HFF-Myc (cell line): ENCODE data around the gene GRK3.

Source experiments
- DNase-seq: peaks from one replicate; pipeline ENCODE4 v3.0.0-alpha.2; 2011; ENCODE audit warnings: low read depth; ENCODE audit errors: extremely low read depth
- H3K4me3 ChIP-seq: replicated peaks from 2 replicates; pipeline ENCODE4 v1.5.1; 2011; ENCODE audit warnings: low read depth, mild to moderate bottlenecking, control low read depth, low read length
- TF ChIP-seq, protein P1 (sequence below): IDR thresholded peaks from 2 replicates; pipeline ENCODE4 v1.5.1; 2012; ENCODE audit warnings: mild to moderate bottlenecking, low read depth, low read length, control low read depth; ENCODE audit errors: missing control alignments

Gene GRK3

DNA sequence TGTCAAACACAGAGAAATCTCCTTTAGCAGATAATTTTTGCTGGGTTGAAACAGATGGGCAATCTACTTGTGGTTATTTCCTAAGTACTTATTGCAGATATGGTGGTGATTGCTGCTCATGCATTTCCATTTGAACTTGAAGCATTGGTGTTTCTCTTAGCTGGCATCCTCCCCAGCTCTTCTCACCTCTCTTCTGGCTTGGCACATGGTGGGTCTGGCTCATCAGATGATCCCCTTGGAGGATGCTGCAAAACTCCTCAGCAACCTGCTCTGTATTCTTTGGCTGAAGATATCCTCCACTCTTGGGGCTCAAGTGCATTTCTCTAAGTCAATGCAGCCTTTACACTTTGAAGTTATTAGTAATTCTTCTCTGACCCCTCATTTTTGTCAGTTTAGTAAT, 90.2 kb downstream of the GRK3 start:
- H3K4me3 ChIP-seq: no peak overlapping the region
- TF ChIP-seq, protein P1, sequence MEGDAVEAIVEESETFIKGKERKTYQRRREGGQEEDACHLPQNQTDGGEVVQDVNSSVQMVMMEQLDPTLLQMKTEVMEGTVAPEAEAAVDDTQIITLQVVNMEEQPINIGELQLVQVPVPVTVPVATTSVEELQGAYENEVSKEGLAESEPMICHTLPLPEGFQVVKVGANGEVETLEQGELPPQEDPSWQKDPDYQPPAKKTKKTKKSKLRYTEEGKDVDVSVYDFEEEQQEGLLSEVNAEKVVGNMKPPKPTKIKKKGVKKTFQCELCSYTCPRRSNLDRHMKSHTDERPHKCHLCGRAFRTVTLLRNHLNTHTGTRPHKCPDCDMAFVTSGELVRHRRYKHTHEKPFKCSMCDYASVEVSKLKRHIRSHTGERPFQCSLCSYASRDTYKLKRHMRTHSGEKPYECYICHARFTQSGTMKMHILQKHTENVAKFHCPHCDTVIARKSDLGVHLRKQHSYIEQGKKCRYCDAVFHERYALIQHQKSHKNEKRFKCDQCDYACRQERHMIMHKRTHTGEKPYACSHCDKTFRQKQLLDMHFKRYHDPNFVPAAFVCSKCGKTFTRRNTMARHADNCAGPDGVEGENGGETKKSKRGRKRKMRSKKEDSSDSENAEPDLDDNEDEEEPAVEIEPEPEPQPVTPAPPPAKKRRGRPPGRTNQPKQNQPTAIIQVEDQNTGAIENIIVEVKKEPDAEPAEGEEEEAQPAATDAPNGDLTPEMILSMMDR: no peak
- DNase-seq: no peak

DNA sequence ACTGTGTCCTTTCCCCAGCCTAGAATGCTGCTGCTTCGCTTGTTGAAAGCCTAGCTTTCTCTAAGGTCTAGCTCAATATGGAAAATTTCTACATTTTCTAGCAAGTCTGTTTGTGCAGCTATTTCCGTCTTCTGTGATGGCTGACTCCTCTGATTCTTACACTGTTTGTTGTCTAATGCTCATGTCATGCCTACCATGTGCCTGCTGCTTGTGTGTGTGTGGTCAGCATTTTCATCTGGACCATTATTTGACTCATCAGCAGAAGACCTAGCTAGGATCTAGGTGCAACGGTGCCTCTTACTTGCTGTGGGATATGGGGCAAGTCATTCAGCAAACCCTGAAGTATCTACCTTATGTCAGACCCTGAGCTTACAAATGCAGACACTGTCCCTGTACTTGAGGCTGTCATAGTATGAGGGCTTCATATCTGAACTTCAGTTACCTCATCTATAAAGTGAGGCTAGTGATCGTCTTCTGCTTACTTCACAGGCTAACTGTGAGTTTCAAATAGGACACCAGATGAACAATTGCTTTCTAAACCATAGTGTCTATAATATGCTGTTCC, 91.0 kb downstream of the GRK3 start:
- TF ChIP-seq, protein P1: no peak
- no peak overlapping the region for H3K4me3 ChIP-seq
- DNase-seq: no peak

DNA sequence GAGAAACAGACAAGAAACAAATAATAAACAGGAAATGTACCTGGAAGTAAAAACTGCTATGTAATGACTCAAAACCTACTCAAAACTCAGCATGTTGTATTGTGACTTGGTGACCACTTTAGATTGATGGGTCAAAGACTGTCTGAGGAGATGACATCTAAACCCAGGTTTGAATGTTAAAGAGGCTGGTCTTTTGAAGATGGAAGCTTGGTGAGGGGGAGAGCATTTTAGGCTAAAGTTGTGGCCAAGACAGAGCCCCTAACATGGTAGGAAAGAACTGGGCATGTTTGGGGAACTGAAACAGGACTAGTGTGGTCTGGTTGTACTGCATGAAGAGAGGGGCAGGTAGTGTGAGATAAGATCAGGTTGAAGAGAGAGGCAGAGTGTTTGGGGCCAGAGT, 92.2 kb downstream of the GRK3 start:
- no peak for DNase-seq
- no peak overlapping the region for H3K4me3 ChIP-seq
- TF ChIP-seq, protein P1: no peak

DNA sequence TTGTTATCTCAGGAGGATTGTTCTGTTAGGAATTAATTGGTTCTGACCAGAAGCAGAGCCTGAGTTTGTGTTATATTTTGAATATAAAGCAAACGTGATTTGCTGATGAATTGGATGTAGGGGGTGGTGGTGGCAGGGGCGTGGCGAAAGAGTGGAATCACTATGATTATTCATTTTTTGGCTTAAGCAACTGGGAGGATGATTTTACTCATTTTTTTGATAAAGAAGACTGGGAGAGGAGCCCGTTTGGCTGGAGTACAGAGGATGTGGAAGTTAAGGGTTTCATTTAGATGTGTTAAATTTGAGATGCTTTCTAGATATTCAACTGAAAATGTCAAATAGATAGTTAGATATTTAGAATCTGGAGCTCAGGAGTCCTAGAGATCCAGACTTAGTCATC, 94.2 kb downstream of the GRK3 start:
- DNase-seq: no peak
- H3K4me3 ChIP-seq: no peak overlapping the region
- TF ChIP-seq, protein P1: no peak

DNA sequence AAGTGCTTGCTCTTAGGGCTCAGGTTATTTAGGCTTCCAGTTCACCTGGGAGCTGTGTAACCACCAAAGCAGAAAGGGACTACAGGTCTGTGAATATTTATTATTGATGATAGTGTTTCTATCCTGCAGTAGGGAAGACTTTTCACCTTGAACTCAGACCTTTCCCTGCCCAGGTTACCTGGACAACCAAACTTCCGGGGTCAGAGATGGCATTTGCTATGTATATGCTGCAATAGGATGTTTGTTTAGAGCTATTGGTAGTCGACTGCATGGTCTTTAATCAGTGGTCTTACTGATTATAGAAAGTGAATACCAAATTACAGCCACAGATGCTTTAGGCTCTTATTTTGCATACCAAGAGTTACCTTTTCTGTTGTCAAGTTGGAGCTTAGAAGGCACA, 94.9 kb downstream of the GRK3 start:
- no peak for DNase-seq
- H3K4me3 ChIP-seq: no peak overlapping the region
- TF ChIP-seq, protein P1: no peak

DNA sequence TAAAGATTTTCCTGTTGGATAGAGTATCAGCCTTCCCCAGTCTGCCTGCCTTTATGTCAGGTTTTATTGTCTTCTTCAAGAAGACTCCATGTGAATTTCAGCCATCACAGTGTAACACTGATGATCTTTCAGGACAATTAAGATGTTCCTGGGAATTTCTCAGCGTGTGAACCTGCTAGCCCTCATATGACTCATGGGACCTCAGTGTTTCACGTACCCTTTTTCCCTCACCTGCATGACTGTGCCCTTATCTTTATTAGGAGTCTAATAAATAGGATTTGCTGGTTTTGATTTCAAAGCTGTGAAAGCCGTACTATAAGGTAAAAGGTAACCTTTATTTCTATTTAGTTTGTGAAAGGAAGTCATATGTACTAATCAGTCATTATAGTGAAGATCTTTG, 95.9 kb downstream of the GRK3 start:
- TF ChIP-seq, protein P1: no peak
- no peak for DNase-seq
- no peak overlapping the region for H3K4me3 ChIP-seq

DNA sequence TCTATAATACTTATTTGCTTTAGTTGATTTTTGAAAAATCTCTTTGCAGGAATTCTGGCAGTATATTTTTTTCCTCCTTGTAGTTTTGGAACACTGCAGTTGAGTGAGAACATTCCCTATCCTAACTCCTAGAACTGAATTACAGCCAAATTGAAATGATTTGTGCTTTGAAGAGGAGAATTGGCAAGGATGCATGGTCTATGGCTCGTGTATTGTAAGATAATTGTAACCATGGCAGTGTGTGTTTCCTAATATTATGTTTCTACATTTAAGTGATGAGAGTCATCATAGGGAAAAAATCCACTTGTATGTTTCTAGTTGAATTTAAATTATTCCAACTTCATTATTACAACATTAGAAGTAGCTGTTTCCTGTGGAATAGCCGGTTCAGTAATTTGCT, 96.6 kb downstream of the GRK3 start:
- DNase-seq: no peak
- TF ChIP-seq, protein P1: no peak
- no peak overlapping the region for H3K4me3 ChIP-seq
